ENCODE results near the gene GALNT6. TPM values are rescaled to one million over a fixed set of nuclear protein-coding genes. Genes with fewer than 3 reads are reported as not detected.

Gene GALNT6
- total RNA-seq, 1 experiment from 2014 or later, result 6.5 TPM

GRCh38 chr12:51368640-51369517 lies 22.3 kb downstream of the GALNT6 start:
- in situ Hi-C loops (cut with HindIII; ENCODE audit: low pct_unique_long_range_greater_than_20kb, low sequenced_read_pairs), result no loop called here
- Histone ChIP-seq H3K4me3 (ENCODE audit: low read depth in 2 of 2, low read length in 2 of 2) (no peak overlapping the region), H3K4me1 (ENCODE audit: control insufficient read depth, insufficient read depth, low read length) (peaks cover 10% of the 10 kb centered on the region), H3K9me3 (ENCODE audit: control insufficient read depth, insufficient read depth, low read depth, low read length) (no peaks in the 10 kb centered on the region), H3K36me3 (ENCODE audit: control insufficient read depth, insufficient read depth, low read length) (no peaks in the 10 kb centered on the region), H3K27me3 (ENCODE audit: control insufficient read depth, insufficient read depth, low read length) (no peaks in the 10 kb centered on the region), H3K27ac (ENCODE audit: low read length) (no peak overlapping the region)
- no peak for TF ChIP-seq CTCF (IDR thresholded peaks at IDR 0.05)
- DNase-seq (ENCODE audit: low read depth, low spot score), result no peak
- no peak for ATAC-seq
- intact Hi-C loops (cut with micrococcal nuclease; ENCODE audit: unreplicated experiment), result no loop called here
- ChIA-PET CTCF (interaction anchor here (0.6 to 1.2 kb wide), 2 partner anchors 49 to 63 kb away, joined by 4 to 6 read pairs; no protein-coding TSS in a partner anchor), POLR2A (no interaction called here)
- no TSS peak for BruUV-seq (replicated peaks)

- ATAC-seq (no peak), DNase-seq (ENCODE audit: low read depth, low spot score) (no peak)
- intact Hi-C loops (cut with micrococcal nuclease; ENCODE audit: unreplicated experiment), result no loop called here
- Histone ChIP-seq H3K9me3 (ENCODE audit: control insufficient read depth, insufficient read depth, low read depth, low read length) (no peaks in the 10 kb centered on the region), H3K27ac (ENCODE audit: low read length) (no peak overlapping the region), H3K4me1 (ENCODE audit: control insufficient read depth, insufficient read depth, low read length) (no peaks in the 10 kb centered on the region), H3K36me3 (ENCODE audit: control insufficient read depth, insufficient read depth, low read length) (no peaks in the 10 kb centered on the region), H3K27me3 (ENCODE audit: control insufficient read depth, insufficient read depth, low read length) (no peaks in the 10 kb centered on the region), H3K4me3 (ENCODE audit: low read depth in 2 of 2, low read length in 2 of 2) (no peak overlapping the region)
- ChIA-PET POLR2A (no interaction called here), CTCF (no interaction called here)
- in situ Hi-C loops (cut with HindIII; ENCODE audit: low pct_unique_long_range_greater_than_20kb, low sequenced_read_pairs), result no loop called here
- no TSS peak for BruUV-seq (replicated peaks)
- no peak for TF ChIP-seq REST (IDR thresholded peaks at IDR 0.05; ENCODE audit: insufficient read depth in 1 of 2, low read depth in 2 of 2, low read length in 1 of 2)
- no peak for TF ChIP-seq POLR2AphosphoS5 (IDR thresholded peaks at IDR 0.05; ENCODE audit: low read depth, low read length)
- no peak for TF ChIP-seq CTCF (IDR thresholded peaks at IDR 0.05)
- TF ChIP-seq SIN3A (IDR thresholded peaks at IDR 0.05; ENCODE audit: borderline replicate concordance, insufficient read depth, low read depth, low read length), result no peak
- no peak for TF ChIP-seq TCF7L2 (IDR thresholded peaks at IDR 0.05; ENCODE audit: low read depth, low read length)
Measured at GRCh38 chr12:51365276-51365675, 25.9 kb downstream of the GALNT6 start.

Measured in Panc1 (cell line).